ENCODE measurements around the gene PLEKHF1. TPM values are rescaled to one million over a fixed set of nuclear protein-coding genes. Genes with fewer than 3 reads are reported as not detected.

PLEKHF1 gene
- total RNA-seq, 4 donors from 2014 or later: 7.4 to 35.9 (median 19.7) TPM

GRCh38 chr19:29629836-29630534 lies 35.3 kb upstream of the PLEKHF1 start:
- no peak for DNase-seq

GRCh38 chr19:29630655-29631054 lies 34.6 kb upstream of the PLEKHF1 start:
- Histone ChIP-seq H3K9me3 (no peaks in the 10 kb centered on the region), H3K27ac (no peak overlapping the region), H3K4me1 (no peaks in the 10 kb centered on the region), H3K4me3 (no peak overlapping the region), H3K27me3 (no peaks in the 10 kb centered on the region), H3K36me3 (no peaks in the 10 kb centered on the region)
- TF ChIP-seq CTCF (IDR thresholded peaks at IDR 0.05): no peak
- TF ChIP-seq POLR2A (IDR thresholded peaks at IDR 0.05): no peak
- DNase-seq: no peak
- intact Hi-C loops (cut with DNase I; ENCODE audit: low total_unique reads): no loop called here

More at GRCh38 chr19:29629836-29630534, 35.3 kb upstream of the PLEKHF1 start:
- TF ChIP-seq POLR2A (IDR thresholded peaks at IDR 0.05) (no peak), CTCF (IDR thresholded peaks at IDR 0.05) (no peak)
- H3K9me3 ChIP-seq: no peaks in the 10 kb centered on the region
- H3K36me3 ChIP-seq: no peaks in the 10 kb centered on the region
- intact Hi-C loops (cut with DNase I; ENCODE audit: low total_unique reads): no loop called here
- H3K27ac ChIP-seq: no peak overlapping the region
- no peak overlapping the region for H3K4me3 ChIP-seq
- H3K27me3 ChIP-seq: no peaks in the 10 kb centered on the region
- H3K4me1 ChIP-seq: no peaks in the 10 kb centered on the region

GRCh38 chr19:29631450-29631849 lies 33.8 kb upstream of the PLEKHF1 start:
- intact Hi-C loops (cut with DNase I; ENCODE audit: low total_unique reads): no loop called here
- no peak for DNase-seq
- H3K27ac ChIP-seq: no peak overlapping the region
- H3K27me3 ChIP-seq: no peaks in the 10 kb centered on the region
- H3K4me3 ChIP-seq: no peak overlapping the region
- H3K36me3 ChIP-seq: no peaks in the 10 kb centered on the region
- TF ChIP-seq POLR2A (IDR thresholded peaks at IDR 0.05) (no peak), CTCF (IDR thresholded peaks at IDR 0.05) (no peak)
- no peaks in the 10 kb centered on the region for H3K4me1 ChIP-seq
- H3K9me3 ChIP-seq: no peaks in the 10 kb centered on the region

DNA sequence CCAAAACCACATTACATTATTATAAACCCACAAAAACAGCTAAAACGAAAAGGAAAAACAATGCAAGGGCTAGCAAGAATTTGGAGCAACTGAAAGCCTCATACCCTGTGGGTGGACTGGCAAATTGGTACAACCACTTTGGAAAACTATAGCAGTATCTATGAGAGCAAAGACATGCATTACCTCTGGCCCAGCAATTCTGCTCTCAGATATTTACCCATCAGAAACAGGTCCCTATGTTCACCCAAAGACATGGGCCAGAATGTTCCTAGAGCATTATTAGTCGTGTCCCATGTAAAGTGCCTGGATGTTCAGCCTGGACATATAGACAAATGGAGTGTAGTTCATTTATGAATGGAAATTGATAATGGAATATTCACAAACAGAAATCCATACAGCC lies 31.3 kb upstream of the PLEKHF1 start:
- Histone ChIP-seq H3K4me1 (no peaks in the 10 kb centered on the region), H3K9me3 (no peaks in the 10 kb centered on the region), H3K27ac (no peak overlapping the region), H3K4me3 (no peak overlapping the region), H3K36me3 (no peaks in the 10 kb centered on the region), H3K27me3 (no peaks in the 10 kb centered on the region)
- TF ChIP-seq POLR2A (IDR thresholded peaks at IDR 0.05) (no peak), CTCF (IDR thresholded peaks at IDR 0.05) (no peak)
- intact Hi-C loops (cut with DNase I; ENCODE audit: low total_unique reads): no loop called here
- DNase-seq: no peak

DNA sequence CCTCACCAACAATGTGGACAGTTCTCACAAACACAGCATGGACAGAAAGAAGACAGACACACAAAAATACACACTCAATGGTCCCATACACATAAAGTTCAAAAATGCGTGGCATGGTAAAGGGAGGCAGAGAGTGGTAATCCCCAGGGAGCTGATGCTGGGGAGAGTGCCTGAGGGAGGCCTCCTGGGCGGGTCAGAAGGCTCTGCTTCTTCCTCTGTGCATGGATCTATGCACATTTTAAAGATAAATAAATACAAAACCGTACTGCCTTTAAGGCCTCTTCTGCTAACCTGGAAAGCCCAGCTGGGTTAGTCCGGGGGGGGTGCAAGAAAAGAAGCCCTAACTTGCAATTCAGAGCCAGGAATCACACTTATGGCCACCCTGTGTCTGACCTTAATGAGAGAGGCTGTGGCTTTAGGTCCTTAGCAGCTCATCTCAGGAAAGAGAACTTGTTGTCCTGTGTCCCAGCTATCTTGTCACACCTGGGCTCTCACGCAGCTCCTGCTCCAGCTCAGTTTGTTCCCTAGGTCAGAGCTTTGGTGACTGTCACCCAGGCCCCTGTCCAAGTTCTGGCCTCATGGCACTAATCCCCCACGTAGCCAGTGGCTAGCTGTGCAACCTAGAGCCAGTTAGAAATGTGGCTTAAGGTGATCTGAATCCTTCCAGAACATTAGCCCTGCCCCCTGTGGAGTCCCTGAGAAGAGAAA lies 30.7 kb upstream of the PLEKHF1 start:
- no peaks in the 10 kb centered on the region for H3K27me3 ChIP-seq
- intact Hi-C loops (cut with DNase I; ENCODE audit: low total_unique reads): no loop called here
- no peaks in the 10 kb centered on the region for H3K36me3 ChIP-seq
- no peak for TF ChIP-seq POLR2A (IDR thresholded peaks at IDR 0.05)
- TF ChIP-seq CTCF (IDR thresholded peaks at IDR 0.05): no peak
- no peak overlapping the region for H3K4me3 ChIP-seq
- no peak overlapping the region for H3K27ac ChIP-seq
- no peak for DNase-seq
- H3K9me3 ChIP-seq: no peaks in the 10 kb centered on the region
- H3K4me1 ChIP-seq: no peaks in the 10 kb centered on the region
